Measurements from ENCODE around the gene RAMP3.
"Not testable (repeated sequence)": the region's sequence is repeated elsewhere in the genome, so short reads cannot be mapped to it uniquely, and the experiment has no call there.

RAMP3 gene

DNA sequence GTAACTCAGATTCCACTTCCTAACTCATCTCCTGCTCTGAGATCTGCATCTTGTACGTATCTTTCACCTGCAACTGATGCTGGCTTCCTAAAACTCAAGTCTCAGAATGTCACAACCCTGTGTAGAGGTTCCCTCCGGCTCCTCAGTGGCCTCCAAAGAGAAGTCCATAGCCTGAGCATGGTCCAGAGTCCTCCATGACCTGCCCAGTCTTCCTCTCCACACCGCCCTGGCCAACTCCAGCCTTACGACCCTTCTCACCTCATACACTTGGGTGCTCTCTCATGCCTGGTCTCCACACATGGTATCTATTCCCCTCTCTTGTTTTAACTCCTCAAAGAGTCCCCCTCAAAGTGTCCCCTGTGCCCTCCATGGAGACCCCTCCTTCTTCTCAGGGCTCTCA is 41.9 kb downstream of the RAMP3 start:
- DNase-seq: no peak

DNA sequence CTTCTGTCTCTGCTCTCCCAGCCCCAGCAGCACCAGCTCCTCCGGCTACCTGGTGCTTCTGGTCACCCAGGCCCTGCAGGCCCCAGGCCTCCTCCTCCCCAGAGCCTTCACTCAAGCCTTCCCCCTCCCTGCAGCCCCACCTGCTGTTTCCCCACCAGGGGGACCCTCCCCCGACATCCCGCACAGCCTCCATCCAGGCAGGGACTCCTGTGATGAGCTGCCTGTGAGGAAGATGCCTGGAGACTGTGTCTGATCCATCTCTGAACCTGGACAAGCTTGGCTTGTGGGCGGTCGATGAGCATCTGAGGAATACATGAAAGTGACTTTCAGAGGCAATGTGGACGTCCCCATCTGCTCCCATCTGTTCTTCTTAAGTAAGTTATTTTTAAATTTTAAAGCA is 45.0 kb downstream of the RAMP3 start:
- DNase-seq: no peak

DNA sequence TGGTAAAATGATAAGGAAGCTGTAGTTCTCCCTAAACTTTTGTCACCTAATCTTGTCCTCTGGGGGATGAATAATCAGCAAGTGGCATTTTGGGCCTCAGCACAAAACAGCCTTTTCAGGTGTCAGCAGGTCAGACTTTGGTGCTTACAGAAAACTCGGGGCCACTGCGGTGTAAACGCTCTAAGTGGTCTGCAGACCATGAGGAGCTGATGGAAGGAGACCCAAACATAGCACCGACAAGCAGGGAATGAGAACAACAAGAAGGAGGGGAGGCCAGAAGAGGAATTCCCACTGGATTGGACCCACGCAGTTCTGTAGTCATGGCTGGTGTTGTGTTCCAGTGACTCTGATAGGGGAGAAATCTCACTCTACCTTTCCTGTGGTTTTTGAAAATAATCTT is 45.4 kb downstream of the RAMP3 start:
- no peak for DNase-seq

DNA sequence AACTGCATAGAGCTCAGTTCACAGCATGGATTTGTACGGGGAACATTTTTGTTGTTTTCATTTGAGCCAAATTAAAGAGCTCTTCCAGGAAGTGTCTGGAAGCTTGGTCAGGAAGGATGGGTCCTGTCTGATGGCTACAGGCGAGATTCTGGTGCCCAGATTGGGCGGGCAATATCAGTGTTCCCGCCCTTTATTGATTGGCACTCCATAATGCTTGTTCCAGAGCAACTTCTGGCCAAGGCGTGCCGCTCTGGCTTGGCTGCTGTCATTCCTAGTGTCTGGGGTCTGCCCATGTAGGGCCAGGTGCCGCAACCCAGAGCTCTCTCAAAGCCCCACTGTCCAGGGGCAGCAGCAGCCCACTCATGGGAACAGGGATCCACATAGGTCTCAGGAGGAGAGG is 45.9 kb downstream of the RAMP3 start:
- DNase-seq: no peak

DNA sequence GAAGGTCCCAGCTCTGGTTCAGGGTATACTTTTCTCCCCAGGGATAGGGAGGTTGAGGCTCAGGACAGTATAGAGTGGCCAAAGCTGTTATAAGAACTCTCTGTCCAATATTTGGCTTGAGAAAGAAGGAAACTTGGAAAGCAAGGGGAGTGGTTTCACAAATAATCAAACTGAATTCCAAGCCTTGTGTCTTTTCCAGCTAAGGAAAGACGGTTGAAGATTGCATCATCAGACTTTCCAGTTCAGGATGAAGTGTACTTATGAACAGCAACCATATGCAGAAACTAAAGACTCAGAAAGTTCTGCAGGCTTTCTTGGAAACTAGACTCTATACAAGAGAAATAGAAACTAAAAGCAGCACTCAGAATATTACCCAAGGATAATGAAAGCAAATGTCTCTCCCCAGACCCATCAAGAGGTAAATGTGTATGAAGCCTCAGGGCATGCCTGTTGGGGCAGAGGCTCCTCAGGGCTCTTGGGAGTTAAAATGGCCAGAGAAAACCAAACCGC is 46.4 kb downstream of the RAMP3 start:
- DNase-seq: no peak

DNA sequence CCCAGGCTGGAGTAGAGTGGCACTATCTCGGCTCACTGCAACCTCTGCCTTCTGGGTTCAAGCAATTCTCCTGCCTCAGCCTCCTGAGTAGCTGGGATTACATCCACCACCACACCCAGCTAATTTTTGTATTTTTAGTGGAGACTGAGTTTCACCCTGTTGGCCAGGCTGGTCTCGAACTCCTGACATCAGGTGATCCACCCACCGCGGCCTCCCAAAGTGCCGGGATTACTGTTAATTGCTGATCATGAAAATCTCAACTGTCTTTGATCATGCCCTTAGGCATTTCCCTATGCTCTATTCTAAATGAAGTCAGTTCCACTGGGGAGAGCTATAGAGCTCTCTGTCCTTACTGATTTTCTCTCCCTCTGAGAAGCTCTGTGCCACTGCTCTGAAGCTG is 48.7 kb downstream of the RAMP3 start:
- not testable (repeated sequence) for DNase-seq

DNA sequence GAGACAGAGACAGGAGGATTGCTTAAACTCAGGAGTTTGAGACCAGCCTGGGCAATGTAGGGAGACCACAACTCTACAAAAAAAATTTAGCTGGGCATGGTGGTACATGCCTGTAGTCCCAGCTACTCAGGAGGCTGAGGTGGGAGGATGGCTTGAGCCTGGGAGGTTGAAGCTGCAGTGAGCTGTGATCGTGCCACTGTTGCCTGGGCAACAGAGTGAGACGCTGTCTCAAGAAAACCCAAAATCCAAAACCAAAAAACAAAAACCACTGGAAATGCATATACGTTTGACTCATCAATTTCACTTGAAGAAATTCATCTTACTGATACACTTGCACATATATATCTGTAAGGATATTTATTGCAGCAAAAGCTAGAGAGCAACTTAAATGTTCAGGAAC is 52.3 kb downstream of the RAMP3 start:
- not testable (repeated sequence) for DNase-seq

DNA sequence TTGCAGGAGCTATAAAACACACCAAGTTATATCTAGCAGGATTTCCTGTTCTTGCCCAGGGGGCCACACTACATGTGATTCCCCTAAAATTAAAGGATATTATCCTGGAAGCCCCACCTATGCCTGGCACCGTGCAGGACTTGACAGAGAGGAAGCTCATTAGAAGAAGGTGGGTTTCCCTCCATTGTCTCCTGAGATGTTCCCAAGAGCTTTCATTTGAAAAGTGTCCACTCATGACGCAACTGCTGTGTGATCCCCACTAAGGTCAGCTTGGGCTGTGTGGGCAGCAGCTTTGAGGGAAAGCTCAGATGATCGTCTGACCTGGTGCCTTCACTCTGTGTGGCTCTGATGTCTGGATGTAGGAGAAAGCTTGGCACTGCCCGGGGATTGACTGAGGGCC is 53.5 kb downstream of the RAMP3 start:
- DNase-seq: no peak

DNA sequence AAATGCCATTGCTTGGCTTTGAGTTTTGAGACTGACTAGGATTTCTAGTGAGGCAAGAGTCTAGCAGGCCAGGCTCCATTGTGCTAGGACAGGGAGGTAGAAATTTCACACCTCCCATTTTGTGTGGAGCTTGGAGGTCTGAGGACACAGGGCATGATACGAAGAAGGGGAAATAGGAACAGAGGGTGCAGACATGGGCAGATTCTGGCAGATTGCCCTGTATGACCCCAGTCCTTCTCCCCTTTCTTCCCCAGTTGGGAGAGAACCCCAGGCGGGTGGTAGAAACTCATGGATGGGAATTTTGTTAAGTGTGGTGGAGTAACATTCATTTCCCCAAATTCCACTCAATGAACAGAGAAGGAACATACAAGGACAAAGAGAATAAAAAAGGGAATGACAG is 54.4 kb downstream of the RAMP3 start:
- DNase-seq: no peak

DNA sequence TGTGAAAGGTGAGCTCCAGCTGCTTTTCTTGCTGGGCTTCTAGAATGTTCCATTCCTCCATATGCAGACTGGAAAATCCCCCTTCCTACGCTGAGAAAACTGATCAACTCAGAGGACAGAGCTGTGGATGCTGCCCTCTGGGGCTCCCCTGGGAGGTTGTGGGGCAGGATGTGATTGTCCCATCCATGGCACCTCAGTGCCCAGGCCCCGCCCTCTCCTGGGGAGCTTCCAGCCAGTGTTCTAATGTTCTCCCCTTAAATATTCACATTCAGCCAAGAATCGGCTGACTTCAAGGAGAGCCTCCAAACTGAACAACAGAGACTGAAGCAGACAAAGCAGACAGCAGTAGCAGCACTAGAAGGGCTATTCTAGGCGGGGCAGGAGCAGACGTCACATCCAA is 55.0 kb downstream of the RAMP3 start:
- no peak for DNase-seq

DNA sequence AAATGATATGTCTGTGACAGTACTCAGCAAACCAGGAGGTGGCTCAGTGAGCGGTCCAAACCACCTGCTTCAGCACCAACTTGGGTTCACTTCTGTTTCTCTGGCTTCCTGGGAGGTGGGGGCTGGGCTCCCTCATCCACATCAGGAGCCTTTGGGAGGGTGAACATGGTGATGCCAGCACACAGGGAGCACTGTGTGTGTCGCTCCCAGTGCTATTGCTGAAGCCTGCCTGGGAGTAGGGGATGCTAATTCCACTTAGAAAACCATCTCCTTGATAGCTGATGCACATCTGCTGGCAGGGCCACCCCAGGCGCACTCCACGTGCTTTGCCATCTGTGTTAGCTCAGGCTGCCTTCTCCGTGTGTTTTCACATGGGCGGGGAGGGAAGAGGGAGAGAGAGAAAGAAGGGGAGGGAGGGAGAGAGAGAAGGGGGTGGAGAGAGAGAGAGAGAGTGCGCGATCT is 58.0 kb downstream of the RAMP3 start:
- peak; percentile 19 for DNase-seq

DNA sequence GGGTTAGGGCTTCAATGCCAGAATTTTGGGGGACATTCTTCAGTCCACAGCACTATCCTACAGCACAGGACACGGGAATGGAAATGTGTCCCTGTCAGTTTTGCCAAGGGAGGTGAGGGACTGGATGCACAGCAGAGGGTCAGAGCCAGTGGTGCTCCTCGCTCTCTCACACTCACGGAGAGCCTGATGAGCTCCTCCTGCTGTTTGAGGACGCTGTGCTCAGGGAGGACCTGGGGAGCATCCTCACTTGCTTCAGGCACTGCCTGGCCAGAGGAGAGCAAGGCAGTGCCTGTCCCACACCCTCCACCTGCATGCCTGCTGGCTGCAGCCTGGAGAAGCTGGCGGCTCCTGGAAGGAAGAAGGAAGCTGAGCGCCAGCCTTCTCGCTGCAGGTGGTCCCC is 58.6 kb downstream of the RAMP3 start:
- DNase-seq: no peak

DNA sequence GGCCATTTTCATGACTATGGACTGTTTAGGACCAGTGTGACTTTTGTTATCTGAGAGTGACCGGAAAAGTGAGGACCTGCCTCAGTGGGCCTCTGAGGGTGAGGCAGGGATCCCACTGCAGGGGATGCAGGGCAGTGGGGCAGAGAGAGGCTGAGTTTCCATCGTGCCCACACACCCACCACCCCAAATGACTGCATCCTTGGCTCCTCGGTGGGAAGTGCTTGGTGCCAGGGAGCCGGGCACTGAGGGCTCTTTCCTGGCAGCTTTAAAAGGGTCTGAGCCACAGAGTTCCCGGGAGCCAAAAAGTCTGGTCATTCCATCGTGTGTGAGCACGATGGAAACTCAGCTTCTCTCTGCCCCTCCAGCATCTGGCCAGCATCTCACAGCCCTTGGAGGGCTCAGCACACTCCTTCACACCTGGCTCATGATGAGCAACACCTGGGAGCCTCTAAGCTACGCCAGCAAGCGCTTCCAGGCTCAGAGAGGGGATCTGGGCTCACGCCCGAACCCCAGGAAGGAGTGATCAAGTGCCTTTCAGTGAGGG is 59.1 kb downstream of the RAMP3 start:
- DNase-seq: no peak

DNA sequence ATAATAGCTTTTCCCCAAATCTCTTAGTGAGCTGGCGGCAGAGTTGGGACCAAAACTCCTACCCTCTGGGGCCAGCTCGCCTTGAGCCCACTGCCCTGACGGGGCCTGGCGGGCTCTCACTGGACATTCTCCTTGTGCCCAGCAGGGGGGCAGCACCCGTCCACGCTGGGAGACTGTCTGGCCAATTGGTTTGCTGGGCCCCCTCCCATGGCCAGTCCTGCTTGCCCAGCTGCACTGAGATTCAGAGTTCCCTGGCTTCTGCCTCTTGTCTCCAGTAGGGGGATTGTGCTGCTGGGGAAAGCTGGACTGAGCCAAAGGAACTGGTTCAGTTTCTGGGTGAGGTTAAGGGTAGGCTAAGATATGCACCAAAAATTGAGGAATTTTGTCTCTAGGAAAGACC is 59.8 kb downstream of the RAMP3 start:
- DNase-seq: peak; percentile 4

DNA sequence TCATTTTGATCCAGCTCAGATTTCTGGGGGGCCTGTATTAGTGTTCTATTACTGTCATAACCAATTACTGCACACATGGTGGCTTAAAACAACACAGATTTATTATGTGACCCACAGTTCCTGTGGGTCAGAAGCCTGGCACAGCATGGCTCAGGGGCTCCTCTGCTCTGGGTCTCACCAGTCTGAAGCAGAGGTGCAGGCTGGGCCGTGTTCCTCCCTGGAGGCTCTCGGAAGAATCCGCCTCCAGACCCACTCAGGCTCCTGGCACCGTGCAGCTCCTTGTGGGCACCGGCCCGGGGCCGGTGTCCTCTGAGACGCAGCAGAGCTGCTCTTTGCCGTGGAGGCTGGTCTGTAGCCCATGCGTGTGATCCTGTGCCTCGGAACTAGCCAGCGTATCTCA is 61.5 kb downstream of the RAMP3 start:
- no peak for DNase-seq

DNA sequence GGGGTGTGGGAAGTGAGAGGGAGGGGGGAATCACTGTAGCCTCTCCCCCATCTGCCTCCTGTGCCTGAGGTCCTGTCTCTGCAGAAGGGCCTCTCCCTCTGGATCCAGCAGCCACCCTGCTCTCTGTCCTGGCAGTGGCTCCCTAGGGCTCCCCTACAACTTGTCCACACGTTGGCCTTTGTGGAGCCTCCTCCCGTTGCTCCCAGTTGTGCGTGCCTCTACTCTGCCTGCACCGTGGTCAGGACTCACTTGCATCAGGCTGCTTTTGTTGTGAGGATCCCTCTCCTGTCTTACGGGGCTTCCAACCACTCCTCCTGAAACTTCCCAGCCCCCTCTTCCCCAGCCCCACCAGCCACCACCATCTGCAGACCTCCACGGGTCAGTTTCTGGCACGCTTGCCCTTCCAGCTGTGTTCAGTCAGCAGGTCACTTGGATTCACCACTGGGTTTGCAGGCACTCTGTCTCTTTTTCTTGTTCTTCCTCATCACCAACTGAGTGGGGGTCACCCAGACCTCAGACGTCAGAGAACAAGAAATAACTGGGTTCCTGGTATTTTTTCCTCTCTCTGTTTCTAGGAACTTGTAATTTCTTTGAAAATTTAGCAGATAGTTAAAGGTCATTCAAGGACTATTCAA is 62.3 kb downstream of the RAMP3 start:
- no peak for DNase-seq

DNA sequence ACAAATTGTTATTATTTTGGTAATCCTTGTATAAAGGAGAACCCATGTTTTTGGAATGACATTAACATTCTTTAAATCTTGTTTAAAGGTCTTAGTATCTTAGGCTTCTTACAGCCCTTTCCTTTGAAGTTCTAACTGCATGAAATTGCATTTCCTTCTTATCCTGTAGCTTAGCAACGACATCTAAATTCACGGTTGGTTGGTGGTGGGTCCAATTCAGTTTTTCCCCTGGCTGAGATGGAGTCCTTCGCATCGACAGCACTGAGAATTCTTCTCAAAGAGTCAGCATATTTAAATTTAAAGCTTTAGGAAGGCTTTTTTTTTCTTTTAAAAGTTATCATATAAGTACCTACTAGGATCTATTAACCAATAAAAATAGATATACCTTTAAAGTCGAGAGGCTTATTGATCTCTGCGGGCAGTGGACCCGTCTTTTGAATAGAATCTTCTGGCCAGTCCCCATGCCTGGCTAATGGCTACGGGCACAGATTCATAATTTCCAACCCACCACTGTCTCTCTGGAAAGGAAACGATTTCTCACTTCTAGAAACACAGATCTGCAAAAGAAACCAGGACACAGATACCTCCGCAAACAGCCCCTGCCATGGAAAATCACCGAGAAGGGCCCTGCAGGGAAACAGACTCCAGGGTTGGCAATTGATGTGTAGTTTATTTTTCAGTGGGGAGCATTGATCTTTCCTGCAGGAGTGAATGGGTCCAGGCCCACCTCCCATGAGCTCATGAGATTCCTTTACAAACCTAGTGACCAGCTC is 63.4 kb downstream of the RAMP3 start:
- no peak for DNase-seq

DNA sequence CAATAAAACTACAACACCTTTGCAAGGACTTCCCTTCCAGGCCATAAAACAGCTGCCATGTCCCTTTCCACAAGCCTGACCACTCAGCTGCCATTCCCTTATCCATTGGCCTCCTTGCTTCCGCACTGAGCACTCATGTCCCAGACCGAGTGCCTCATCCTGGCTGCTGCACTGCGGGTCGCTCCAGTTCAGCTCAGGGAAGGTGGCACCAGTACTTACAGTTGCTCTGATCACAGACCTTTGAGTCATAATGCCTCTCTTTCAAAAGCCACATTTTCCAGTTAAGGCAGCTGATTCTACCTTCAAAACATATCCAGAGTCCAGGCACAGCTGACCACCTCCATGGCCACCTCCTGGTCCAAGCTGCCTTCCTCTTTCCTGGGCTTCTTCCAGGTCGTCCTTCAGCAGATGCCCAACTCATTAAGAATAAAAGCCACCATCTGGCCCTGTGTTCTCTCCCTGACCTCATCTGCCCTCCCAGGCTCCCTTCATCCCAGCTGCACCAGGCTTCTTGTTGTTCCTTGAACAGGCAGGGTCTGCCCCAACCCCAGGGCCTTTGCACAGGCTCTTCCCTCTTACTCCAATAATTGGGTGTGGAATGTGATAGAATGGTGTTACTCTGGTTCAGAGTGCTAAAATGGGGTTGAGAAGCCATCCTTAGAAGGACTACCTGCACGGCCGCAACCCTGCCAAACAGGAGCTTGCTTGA is 64.5 kb downstream of the RAMP3 start:
- no peak for DNase-seq

DNA sequence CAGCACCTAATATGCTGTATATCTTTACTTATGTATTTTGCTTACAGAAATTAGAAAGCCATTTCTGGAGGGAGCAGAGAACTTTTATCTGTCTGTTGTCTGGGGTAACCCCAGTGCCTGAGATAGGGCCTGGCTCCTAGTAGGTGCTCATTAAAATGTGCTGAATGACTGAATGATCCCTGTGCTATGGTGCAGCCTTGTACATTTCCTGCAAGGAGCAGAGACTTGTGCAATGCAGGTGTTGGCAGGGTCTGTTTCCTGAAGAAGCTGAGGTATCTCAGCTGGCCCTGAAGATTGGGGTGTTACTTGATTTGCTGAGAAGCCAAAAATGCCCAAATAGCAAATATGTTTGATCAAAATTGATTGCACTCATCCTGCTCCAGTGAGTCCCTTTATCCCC is 65.5 kb downstream of the RAMP3 start:
- no peak for DNase-seq

DNA sequence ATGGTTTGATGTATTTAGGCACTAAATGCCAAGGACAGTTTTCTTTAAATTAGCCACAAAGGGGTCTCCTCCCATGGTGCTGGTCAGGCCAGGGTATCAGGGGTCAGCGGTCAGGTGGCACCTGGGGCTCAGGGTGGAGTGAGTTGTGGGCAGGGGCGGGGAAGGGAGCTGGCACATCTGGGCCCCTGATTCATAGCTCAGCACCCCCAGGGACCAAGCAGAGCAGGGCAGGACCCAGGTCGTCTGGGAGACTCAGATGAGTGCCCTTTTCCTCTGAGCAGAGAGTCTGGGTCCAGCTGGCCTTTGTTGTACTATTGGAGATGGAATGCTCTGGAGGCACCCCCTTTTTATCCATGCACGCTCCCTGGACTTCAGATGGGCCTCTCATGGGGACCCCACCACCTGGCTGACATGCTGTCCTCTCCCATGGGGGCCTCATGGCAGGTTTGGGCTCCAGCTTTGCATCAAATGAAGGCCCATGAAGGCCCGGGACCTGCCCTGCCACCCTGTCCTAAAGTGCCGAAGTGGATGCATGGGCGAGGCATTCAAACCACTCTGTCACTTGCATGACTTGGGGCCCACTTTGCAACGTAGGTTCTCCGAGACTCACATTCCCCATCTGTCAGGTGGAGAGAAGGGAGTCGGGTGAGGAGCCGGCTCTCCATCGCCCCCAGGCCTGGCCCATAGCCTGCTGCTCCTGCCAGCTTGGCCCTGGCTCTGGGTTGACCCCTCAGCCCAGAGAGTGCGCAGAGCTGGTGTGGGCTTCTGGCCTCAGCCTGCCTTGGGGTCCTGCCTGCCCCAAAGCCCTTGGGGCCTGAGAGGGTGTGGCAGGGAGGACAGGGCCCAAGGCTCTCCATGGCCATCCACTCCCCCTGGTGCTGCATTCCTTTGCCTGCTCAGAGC is 66.4 kb downstream of the RAMP3 start:
- DNase-seq: no peak

DNA sequence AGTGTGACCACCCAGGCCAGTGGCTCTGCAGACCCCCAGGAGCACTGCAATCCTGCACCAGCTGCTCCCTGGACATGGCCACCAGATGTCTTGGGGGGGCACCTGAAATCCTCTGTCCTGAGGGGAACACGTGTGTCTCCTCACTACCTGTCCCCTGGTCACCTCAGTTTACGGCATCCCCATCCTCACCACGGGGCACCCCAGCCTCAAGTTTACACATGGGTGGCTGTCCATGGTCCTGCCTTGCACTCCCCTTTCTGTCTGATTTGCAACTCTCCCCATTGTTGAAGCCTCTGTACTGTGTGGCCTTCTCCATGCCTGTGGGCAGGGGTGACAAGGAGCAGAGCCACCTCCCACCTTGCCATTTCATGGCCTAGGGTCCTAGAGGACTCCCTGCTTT is 67.2 kb downstream of the RAMP3 start:
- DNase-seq: no peak

DNA sequence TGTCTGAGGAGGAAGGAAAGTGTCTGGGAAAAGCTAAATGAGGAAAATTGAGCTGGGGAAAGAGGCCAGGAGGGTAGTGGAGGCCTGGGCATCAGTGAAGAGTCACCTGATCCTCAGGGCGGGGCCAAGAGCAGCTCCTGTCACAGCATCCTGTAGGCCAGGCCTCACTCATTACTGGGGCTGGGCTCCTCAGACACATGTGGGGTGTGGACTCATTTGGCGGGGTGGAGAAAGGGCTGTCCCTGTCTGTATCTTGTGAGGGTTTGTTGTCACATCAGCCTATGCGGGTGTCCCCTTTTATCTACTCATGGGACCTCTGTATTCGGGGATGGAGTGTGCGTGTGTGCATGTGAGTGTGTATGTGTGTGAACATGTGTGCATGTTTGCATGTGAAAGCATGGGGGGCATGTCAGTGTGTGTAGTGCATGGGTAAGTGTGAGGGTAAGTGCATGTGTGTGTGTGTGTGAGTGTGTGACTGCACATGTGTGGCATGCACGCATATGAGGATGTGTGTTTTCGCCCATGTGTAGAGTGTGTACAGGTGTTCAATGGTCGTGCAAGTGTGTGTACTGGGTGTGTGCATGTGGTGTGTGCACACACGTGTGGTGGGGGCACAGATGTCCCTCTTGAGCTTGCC is 67.8 kb downstream of the RAMP3 start:
- no peak for DNase-seq
